ENCODE results near the gene SLC25A25.
A peak's percentile ranks its signal among the peaks of the same experiment; 100 is the strongest.
"Not testable (repeated sequence)": the region's sequence is repeated elsewhere in the genome, so short reads cannot be mapped to it uniquely, and the experiment has no call there.

The SLC25A25 gene

DNA sequence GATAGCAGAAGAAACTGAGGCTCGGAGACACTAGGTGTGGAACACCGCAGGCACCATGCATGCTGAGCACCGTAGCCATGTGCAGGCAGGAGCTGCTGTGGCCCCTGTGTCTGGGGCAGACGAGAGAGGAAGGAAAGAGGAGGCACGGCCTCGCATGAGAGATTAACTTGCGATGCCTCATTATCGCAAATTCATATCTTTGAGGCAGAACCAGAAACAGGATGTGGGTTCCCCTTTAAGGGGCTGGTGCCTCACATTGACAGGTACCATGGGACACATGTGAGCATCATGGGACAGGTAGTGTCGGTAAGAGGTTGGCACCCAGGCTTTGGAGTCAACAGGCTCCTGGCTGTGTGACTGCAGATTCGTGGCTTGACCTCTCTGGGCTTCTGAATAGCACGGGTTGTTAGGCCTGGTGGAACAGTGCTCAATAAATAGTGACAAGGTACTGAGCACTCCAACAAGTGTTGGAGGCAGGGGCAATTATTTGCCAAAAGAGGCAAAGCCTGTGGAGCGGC lies 41.7 kb upstream of the SLC25A25 start:
- peak; percentile 87 for DNase-seq (ENCODE audit: low read depth)
- no peak overlapping the region for H3K4me3 ChIP-seq (ENCODE audit: low read depth, low read length)
- TF ChIP-seq, protein P1, sequence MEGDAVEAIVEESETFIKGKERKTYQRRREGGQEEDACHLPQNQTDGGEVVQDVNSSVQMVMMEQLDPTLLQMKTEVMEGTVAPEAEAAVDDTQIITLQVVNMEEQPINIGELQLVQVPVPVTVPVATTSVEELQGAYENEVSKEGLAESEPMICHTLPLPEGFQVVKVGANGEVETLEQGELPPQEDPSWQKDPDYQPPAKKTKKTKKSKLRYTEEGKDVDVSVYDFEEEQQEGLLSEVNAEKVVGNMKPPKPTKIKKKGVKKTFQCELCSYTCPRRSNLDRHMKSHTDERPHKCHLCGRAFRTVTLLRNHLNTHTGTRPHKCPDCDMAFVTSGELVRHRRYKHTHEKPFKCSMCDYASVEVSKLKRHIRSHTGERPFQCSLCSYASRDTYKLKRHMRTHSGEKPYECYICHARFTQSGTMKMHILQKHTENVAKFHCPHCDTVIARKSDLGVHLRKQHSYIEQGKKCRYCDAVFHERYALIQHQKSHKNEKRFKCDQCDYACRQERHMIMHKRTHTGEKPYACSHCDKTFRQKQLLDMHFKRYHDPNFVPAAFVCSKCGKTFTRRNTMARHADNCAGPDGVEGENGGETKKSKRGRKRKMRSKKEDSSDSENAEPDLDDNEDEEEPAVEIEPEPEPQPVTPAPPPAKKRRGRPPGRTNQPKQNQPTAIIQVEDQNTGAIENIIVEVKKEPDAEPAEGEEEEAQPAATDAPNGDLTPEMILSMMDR (IDR thresholded peaks at IDR 0.05; ENCODE audit: insufficient read depth, low read depth, low read length, missing control alignments), result no peak

DNA sequence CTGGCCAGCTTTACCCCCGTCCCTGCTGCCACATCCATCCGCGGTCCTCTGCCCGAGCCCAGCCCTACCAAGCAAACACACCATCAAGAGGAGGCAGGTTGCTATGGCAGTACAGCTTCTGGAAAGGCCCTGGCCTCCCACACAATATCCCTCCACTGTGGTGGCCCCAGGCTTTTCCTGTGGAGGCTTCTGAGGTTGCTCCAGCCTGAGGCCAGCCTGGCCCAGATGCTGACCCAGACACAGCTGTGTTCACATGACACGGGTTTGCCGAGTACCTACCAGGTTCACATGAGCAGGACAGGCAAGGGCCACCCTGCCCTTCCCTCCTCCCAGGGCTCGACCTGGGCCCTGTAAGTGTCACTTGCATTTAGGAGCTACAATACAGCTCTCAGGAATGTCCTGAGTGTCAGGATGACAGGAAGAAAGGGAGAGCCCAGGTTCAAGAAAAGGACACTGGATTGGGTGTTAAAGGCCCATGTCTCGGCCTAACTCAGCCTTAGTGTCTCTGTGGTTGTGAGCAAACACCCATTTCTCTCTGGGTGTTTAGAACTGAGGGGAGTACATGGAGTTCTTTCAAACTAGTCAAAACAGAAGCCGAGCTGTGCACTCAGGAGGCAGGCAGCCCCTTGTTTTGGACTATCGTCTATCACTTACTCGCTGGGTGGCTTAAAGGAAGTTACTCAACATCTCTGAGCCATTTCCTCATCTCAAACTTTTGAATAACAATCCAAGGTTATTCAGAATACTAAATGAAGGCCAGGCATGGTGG lies 41.1 kb upstream of the SLC25A25 start:
- no peak overlapping the region for H3K4me3 ChIP-seq (ENCODE audit: low read depth, low read length)
- TF ChIP-seq, protein P1 (IDR thresholded peaks at IDR 0.05; ENCODE audit: insufficient read depth, low read depth, low read length, missing control alignments), result no peak
- peak; percentile 52 for DNase-seq (ENCODE audit: low read depth)

DNA sequence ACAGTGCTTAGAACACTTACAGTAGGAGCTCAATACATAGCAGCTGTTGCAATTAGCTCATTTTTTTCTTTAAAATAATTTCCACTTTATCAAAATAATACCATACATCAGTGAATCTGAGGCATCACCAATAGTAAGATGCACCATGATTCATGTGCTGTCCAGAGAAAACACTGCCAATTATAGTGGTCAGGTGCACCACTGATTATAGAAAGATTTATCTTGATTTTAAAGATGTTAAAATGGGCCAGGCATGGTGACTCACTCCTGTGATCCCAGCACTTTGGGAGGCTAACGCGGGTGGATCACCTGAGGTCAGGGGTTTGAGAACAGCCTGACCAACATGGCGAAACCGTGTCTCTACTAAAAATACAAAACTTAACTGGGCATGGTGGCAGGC lies 40.3 kb upstream of the SLC25A25 start:
- no peak for DNase-seq (ENCODE audit: low read depth)
- TF ChIP-seq, protein P1 (IDR thresholded peaks at IDR 0.05; ENCODE audit: insufficient read depth, low read depth, low read length, missing control alignments), result no peak
- H3K4me3 ChIP-seq (ENCODE audit: low read depth, low read length), result no peak overlapping the region

DNA sequence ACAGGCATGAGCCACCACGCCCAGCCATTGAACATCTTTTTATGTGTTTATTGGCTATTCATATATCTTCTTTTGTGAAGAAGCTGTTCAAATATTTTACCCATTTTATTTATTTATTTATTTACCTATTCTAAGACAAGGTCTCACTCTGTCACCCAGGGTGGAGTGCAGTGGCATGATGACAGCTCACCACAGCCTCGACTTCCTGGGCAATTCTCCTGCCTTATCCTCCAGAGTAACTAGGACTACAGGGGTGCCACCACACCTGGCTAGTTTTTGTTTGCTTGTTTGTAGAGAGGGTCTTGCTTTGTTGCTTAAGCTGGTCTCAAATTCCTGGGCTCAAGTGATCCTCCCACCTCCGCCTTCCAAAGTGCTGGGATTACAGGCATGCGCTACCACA lies 34.4 kb upstream of the SLC25A25 start:
- TF ChIP-seq, protein P1 (IDR thresholded peaks at IDR 0.05; ENCODE audit: insufficient read depth, low read depth, low read length, missing control alignments), result no peak
- H3K4me3 ChIP-seq (ENCODE audit: low read depth, low read length), result no peak overlapping the region
- peak; percentile 27 for DNase-seq (ENCODE audit: low read depth)

DNA sequence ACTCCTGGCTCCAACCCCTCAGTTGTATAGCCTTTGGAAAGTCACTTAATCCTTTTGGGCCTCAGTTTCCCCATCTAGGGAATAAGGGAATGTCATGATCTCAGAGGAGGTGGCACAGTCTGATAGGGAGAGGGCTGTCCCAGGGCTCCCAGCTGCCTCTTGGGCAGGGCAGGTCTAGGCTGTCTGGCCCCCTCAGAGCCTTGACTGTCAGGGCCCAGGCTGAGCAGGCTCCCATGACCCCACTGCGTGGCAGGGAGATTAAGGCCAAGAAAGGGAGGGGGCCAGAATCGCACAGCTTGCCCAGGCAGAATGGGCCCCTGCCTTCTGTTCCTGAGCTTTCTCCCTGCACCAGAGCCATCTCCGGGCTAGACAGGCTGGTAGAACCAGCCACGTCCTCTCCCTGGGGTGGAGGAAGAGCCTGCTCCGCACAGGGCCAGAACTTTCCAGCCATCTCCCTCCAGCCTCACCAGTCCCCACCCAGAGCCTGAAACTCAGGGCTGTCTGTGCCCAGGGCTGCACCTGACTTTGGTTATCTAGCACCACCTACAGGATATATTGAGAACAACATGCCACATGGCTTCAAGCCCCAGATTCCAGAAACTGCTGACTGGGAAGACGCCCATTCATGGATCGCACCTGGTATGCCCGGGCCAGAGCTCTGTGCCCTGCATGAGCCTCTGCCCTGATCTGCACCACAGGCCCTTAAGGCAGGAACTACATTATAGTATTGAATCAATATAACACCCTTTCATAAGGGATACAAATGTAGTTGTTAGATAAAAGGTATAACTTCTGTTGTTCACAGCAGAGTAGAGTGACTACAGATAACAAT lies 33.0 kb upstream of the SLC25A25 start:
- TF ChIP-seq, protein P1 (IDR thresholded peaks at IDR 0.05; ENCODE audit: insufficient read depth, low read depth, low read length, missing control alignments), result peak; percentile 79
- peak; percentile 89 for DNase-seq (ENCODE audit: low read depth)
- no peak overlapping the region for H3K4me3 ChIP-seq (ENCODE audit: low read depth, low read length)

DNA sequence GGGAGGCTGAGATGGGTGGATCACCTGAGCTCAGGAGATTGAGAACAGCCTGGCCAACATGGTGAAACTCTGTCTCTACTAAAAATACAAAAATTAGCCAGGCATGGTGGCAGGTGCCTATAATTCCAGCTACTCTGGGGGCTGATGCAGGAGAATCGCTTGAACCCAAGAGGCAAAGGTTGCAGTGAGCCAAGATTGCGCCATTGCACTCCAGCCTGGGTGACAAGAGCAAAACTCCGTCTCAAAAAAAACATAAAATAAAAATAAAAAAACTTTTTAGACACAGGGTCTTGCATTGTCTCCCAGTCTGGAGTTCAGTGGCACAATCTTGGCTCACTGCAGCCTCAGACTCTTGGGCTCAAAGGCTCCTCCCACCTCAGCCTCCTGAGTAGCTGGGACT lies 31.5 kb upstream of the SLC25A25 start:
- not testable (repeated sequence) for DNase-seq (ENCODE audit: low read depth); H3K4me3 ChIP-seq (ENCODE audit: low read depth, low read length)

DNA sequence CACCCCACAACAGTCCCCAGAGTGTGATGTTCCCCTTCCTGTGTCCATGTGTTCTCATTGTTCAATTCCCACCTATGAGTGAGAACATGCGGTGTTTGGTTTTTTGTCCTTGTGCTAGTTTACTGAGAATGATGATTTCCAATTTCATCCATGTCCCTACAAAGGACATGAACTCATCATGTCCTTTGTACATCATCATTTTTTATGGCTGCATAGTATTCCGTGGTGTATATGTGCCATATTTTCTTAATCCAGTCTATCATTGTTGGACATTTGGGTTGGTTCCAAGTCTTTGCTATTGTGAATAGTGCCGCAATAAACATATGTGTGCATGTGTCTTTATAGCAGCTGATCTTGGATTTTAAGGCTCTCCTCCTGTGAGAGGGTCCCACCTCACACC lies 27.2 kb upstream of the SLC25A25 start:
- H3K4me3 ChIP-seq (ENCODE audit: low read depth, low read length); DNase-seq (ENCODE audit: low read depth): not testable (repeated sequence)

Measured in GM12865 (cell line).